GM23338 (cell line): ENCODE results near the gene EFCAB13. TPM values are rescaled to one million over a fixed set of nuclear protein-coding genes. Genes with fewer than 3 reads are reported as not detected.

Source experiments
- ATAC-seq: fragments of 200-7000 bp; cut with Tn5 transposase; 3 replicates; pipeline ENCODE4 v1.9.1; 2020
- DNase-seq: peaks from one replicate; pipeline ENCODE4 v3.0.0-alpha.2; 2015; ENCODE audit warnings: low spot score
- H2AFZ ChIP-seq: fragments of 200-600 bp; sonication (generic); 2 replicates; pipeline ENCODE4 v1.8.0; 2016; ENCODE audit warnings: antibody characterized with exemption, mild to moderate bottlenecking, moderate library complexity
- H3F3A ChIP-seq: fragments of 200-600 bp; sonication (generic); replicated peaks from 2 replicates; pipeline ENCODE4 v1.8.0; 2017; ENCODE audit warnings: antibody characterized with exemption, mixed run types, low read depth
- H3K27ac ChIP-seq: fragments of 200-600 bp; sonication (generic); 2 replicates; pipeline ENCODE4 v1.6.1; 2016; ENCODE audit warnings: low read depth
- H3K27me3 ChIP-seq: fragments of 200-600 bp; sonication (generic); 2 replicates; pipeline ENCODE4 v1.8.0; 2016; ENCODE audit warnings: mild to moderate bottlenecking, mixed run types, moderate library complexity; ENCODE audit not compliant: insufficient read depth
- H3K36me3 ChIP-seq: fragments of 200-600 bp; sonication (generic); 2 replicates; pipeline ENCODE4 v1.8.0; 2016; ENCODE audit warnings: mild to moderate bottlenecking; ENCODE audit not compliant: insufficient read depth
- H3K4me1 ChIP-seq: fragments of 200-600 bp; sonication (generic); 2 replicates; pipeline ENCODE4 v1.8.0; 2016; ENCODE audit warnings: mild to moderate bottlenecking, moderate library complexity; ENCODE audit not compliant: insufficient read depth
- H3K4me2 ChIP-seq: fragments of 200-600 bp; sonication (generic); 2 replicates; pipeline ENCODE4 v1.7.1; 2017; ENCODE audit warnings: mixed run types
- H3K4me3 ChIP-seq: fragments of 200-600 bp; sonication (generic); 2 replicates; pipeline ENCODE4 v1.6.1; 2016; ENCODE audit warnings: mixed run types
- H3K79me2 ChIP-seq: fragments of 200-600 bp; sonication (generic); replicated peaks from 2 replicates; pipeline ENCODE4 v1.8.0; 2017; ENCODE audit warnings: mild to moderate bottlenecking; ENCODE audit not compliant: insufficient read depth
- H3K9me2 ChIP-seq: fragments of 200-600 bp; sonication (generic); 2 replicates; pipeline ENCODE4 v1.8.0; 2017; ENCODE audit not compliant: insufficient read depth
- H4K20me1 ChIP-seq: fragments of 200-600 bp; sonication (generic); replicated peaks from 2 replicates; pipeline ENCODE4 v1.8.0; 2017; ENCODE audit warnings: mild to moderate bottlenecking; ENCODE audit not compliant: insufficient read depth
- H3K27ac Mint-ChIP-seq: 2 replicates; pipeline ENCODE4 v1.8.0; 2020; ENCODE audit warnings: inconsistent platforms, mild to moderate bottlenecking, moderate library complexity, mixed read lengths
- H3K27me3 Mint-ChIP-seq: 3 replicates; pipeline ENCODE4 v1.8.0; 2022; ENCODE audit warnings: low read depth, mild to moderate bottlenecking, moderate library complexity, mixed read lengths, inconsistent platforms; ENCODE audit not compliant: insufficient read depth, poor library complexity
- H3K36me3 Mint-ChIP-seq: 3 replicates; pipeline ENCODE4 v1.8.0; 2021; ENCODE audit warnings: low read depth, mild to moderate bottlenecking, inconsistent platforms, moderate library complexity, mixed read lengths
- H3K4me1 Mint-ChIP-seq: 3 replicates; pipeline ENCODE4 v1.8.0; 2020; ENCODE audit warnings: mild to moderate bottlenecking, inconsistent platforms, mixed read lengths
- H3K4me3 Mint-ChIP-seq: 3 replicates; pipeline ENCODE4 v1.8.0; 2021; ENCODE audit warnings: moderate library complexity, mild to moderate bottlenecking, inconsistent platforms, mixed read lengths
- H3K9me3 Mint-ChIP-seq: 3 replicates; pipeline ENCODE4 v1.8.0; 2020; ENCODE audit warnings: moderate library complexity, mild to moderate bottlenecking, inconsistent platforms, mixed read lengths
- CREB1 ChIP-seq: fragments of 250-450 bp; sonication (Bioruptor Pico); IDR thresholded peaks from 2 replicates; pipeline ENCODE4 v1.5.0; 2020; ENCODE audit warnings: low read depth, mild to moderate bottlenecking, moderate library complexity
- EZH2 ChIP-seq: fragments of 200-600 bp; sonication (generic); IDR thresholded peaks from one replicate; pipeline ENCODE4 v1.8.0; 2017; ENCODE audit warnings: antibody characterized with exemption, mild to moderate bottlenecking, low read depth; ENCODE audit not compliant: unreplicated experiment
- EZH2phosphoT487 ChIP-seq: fragments of 200-600 bp; sonication (generic); IDR thresholded peaks from one replicate; pipeline ENCODE4 v1.8.1; 2018; ENCODE audit warnings: antibody characterized with exemption; ENCODE audit not compliant: unreplicated experiment
- JUNB ChIP-seq: IDR thresholded peaks from one replicate; pipeline ENCODE4 v1.6.1; 2016; ENCODE audit warnings: antibody characterized with exemption; ENCODE audit not compliant: unreplicated experiment
- NANOG ChIP-seq: IDR thresholded peaks from 2 replicates; pipeline ENCODE4 v1.6.1; 2016; ENCODE audit warnings: antibody characterized with exemption, borderline replicate concordance
- POLR2AphosphoS5 ChIP-seq: IDR thresholded peaks from 2 replicates; pipeline ENCODE4 v1.6.1; 2016; ENCODE audit warnings: antibody characterized with exemption, low read depth
- STAT1 ChIP-seq: IDR thresholded peaks from one replicate; pipeline ENCODE4 v1.6.1; 2016; ENCODE audit warnings: antibody characterized with exemption; ENCODE audit not compliant: unreplicated experiment
- ZNF114 ChIP-seq: fragments of 250-450 bp; sonication (Bioruptor Pico); IDR thresholded peaks from 2 replicates; pipeline ENCODE4 v1.5.0; 2020; ENCODE audit warnings: mild to moderate bottlenecking, moderate library complexity
- ZNF331 ChIP-seq: fragments of 250-450 bp; sonication (Bioruptor Pico); IDR thresholded peaks from 2 replicates; pipeline ENCODE4 v1.5.0; 2020; ENCODE audit warnings: low read depth, mild to moderate bottlenecking, moderate library complexity
- polyA plus RNA-seq: library from polyadenylated mRNA; unstranded; fragments of >200 nt; fragmentation: Nextera tagmentation; extraction: Ambion mirVana; gene quantifications from 2 replicates; pipeline ENCODE4 v1.2.1, GENCODE V29; 2016
- total RNA-seq: library from RNA; depleted of rRNA; stranded (reverse); fragments of >200 nt; shearing (Covaris generic); gene quantifications from 2 replicates; pipeline ENCODE4 v1.2.3, GENCODE V29; 2014
- TF ChIP-seq, protein P1 (sequence below), 2 experiments: fragments of 200-600 bp in 1 of 2; sonication (generic) in 1 of 2; conservative IDR thresholded peaks; 2 replicates each; pipeline versions ENCODE4 v1.5.1 to v1.6.1; 2016 to 2017; ENCODE audit warnings: antibody characterized with exemption in 2 of 2, low read depth in 2 of 2, mild to moderate bottlenecking in 2 of 2, moderate library complexity in 1 of 2
- TF ChIP-seq, protein P2 (sequence below): IDR thresholded peaks from 2 replicates; pipeline ENCODE4 v1.6.1; 2016; ENCODE audit warnings: antibody characterized with exemption
- TF ChIP-seq, protein P3 (sequence below): IDR thresholded peaks from one replicate; pipeline ENCODE4 v1.6.1; 2018; ENCODE audit warnings: antibody characterized with exemption; ENCODE audit not compliant: unreplicated experiment

Gene EFCAB13
- total and polyA plus RNA-seq, 2 experiments from 2014 or later: 4.1 to 5.4 TPM

DNA sequence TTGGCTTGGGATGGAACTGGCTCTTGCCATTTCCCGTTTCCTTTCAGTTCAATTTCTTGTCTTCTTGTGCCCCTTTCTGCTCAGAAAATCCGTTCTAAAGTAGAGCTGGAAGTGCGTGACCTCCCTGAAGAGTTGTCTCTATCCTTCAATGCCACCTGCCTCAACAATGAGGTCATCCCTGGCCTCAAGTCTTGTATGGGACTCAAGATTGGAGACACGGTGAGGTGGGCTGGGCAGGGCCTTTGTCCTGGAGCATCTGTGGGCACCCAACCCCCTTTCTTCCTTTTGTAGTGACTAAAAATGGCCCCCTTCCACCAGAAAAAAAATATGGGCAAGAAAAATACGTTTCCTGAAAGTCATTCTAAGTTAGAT lies 32.9 kb upstream of the EFCAB13 start (continued):
- TF ChIP-seq, protein P1, sequence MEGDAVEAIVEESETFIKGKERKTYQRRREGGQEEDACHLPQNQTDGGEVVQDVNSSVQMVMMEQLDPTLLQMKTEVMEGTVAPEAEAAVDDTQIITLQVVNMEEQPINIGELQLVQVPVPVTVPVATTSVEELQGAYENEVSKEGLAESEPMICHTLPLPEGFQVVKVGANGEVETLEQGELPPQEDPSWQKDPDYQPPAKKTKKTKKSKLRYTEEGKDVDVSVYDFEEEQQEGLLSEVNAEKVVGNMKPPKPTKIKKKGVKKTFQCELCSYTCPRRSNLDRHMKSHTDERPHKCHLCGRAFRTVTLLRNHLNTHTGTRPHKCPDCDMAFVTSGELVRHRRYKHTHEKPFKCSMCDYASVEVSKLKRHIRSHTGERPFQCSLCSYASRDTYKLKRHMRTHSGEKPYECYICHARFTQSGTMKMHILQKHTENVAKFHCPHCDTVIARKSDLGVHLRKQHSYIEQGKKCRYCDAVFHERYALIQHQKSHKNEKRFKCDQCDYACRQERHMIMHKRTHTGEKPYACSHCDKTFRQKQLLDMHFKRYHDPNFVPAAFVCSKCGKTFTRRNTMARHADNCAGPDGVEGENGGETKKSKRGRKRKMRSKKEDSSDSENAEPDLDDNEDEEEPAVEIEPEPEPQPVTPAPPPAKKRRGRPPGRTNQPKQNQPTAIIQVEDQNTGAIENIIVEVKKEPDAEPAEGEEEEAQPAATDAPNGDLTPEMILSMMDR (conservative IDR thresholded peaks at IDR 0.05; ENCODE audit: low read depth in 2 of 2): no peak
- TF ChIP-seq EZH2phosphoT487 (no peak), POLR2AphosphoS5 (no peak), ZNF331 (CRISPR knock-in tag) (no peak), EZH2 (no peak), STAT1 (no peak), JUNB (no peak)
- TF ChIP-seq, protein P2, sequence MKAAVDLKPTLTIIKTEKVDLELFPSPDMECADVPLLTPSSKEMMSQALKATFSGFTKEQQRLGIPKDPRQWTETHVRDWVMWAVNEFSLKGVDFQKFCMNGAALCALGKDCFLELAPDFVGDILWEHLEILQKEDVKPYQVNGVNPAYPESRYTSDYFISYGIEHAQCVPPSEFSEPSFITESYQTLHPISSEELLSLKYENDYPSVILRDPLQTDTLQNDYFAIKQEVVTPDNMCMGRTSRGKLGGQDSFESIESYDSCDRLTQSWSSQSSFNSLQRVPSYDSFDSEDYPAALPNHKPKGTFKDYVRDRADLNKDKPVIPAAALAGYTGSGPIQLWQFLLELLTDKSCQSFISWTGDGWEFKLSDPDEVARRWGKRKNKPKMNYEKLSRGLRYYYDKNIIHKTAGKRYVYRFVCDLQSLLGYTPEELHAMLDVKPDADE: no peak

DNA sequence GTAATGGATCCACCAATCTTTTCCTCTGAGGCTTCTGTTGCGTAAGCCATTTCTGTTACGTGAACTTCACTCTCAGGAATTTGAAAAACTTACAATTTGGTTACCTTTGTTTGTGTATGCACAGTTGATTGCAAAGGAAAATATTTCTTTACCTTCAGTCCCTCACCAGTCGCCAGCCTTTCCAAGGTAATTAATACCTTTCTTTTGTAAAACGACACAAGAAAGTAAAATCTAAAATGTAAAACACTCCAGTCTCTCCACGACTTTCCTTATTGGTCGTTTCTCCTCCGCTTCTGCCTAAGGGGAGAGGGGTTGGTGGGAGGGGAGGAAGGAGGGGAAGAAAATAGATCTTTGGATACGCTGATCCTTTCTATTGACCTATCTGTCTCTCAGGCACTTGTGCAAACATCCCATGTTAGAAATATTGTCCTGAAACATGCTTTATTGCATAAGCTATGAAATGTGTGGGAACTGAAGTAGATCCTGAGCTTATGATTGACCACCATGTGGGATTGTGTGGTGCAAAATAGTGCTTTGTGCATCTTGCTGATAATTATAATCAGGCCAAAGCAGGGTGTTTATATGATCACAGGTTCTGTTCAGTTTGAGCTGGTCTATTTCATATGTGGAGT lies 32.4 kb upstream of the EFCAB13 start:
- no peak for ATAC-seq
- TF ChIP-seq ZNF114 (CRISPR knock-in tag) (no peak), POLR2AphosphoS5 (no peak), CREB1 (CRISPR knock-in tag) (no peak), NANOG (no peak), ZNF331 (CRISPR knock-in tag) (no peak), EZH2phosphoT487 (no peak), STAT1 (no peak)
- TF ChIP-seq, protein P3, sequence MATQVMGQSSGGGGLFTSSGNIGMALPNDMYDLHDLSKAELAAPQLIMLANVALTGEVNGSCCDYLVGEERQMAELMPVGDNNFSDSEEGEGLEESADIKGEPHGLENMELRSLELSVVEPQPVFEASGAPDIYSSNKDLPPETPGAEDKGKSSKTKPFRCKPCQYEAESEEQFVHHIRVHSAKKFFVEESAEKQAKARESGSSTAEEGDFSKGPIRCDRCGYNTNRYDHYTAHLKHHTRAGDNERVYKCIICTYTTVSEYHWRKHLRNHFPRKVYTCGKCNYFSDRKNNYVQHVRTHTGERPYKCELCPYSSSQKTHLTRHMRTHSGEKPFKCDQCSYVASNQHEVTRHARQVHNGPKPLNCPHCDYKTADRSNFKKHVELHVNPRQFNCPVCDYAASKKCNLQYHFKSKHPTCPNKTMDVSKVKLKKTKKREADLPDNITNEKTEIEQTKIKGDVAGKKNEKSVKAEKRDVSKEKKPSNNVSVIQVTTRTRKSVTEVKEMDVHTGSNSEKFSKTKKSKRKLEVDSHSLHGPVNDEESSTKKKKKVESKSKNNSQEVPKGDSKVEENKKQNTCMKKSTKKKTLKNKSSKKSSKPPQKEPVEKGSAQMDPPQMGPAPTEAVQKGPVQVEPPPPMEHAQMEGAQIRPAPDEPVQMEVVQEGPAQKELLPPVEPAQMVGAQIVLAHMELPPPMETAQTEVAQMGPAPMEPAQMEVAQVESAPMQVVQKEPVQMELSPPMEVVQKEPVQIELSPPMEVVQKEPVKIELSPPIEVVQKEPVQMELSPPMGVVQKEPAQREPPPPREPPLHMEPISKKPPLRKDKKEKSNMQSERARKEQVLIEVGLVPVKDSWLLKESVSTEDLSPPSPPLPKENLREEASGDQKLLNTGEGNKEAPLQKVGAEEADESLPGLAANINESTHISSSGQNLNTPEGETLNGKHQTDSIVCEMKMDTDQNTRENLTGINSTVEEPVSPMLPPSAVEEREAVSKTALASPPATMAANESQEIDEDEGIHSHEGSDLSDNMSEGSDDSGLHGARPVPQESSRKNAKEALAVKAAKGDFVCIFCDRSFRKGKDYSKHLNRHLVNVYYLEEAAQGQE: no peak

More for the DNA sequence above, 32.4 kb upstream of the EFCAB13 start:
- Histone ChIP-seq H3K27ac (no peak overlapping the region), H2AFZ (peak overlapping the region; percentile 0; the same call in 1 of the 2 replicates), H3K4me2 (peak overlapping the region; percentile 0; the same call in 1 of the 2 replicates), H3K4me3 (no peak overlapping the region), H3K9me2 (peaks cover 6% of the 10 kb centered on the region; the same call in 1 of the 2 replicates), H3K4me1 (peaks cover 5% of the 10 kb centered on the region; the same call in 1 of the 2 replicates), H3K36me3 (no peaks in the 10 kb centered on the region), H3F3A (no peaks in the 10 kb centered on the region), H4K20me1 (no peaks in the 10 kb centered on the region), H3K79me2 (no peaks in the 10 kb centered on the region), H3K27me3 (peaks cover 7% of the 10 kb centered on the region; the same call in 1 of the 2 replicates)
- Mint-ChIP-seq H3K27ac (no peak overlapping the region), H3K9me3 (no peaks in the 10 kb centered on the region; the same call in 2 of the 3 replicates), H3K36me3 (no peaks in the 10 kb centered on the region), H3K27me3 (peaks cover 11% of the 10 kb centered on the region), H3K4me1 (peaks cover 13% of the 10 kb centered on the region), H3K4me3 (no peak overlapping the region)
- no peak for DNase-seq
